T47D (cell line): ENCODE data around the gene KCNJ12.
"Not testable (repeated sequence)": the region's sequence is repeated elsewhere in the genome, so short reads cannot be mapped to it uniquely, and the experiment has no call there.

Experiments used
- DNase-seq, 2 experiments: peaks; one replicate each; pipeline versions ENCODE4 v3.0.0 to v3.0.0-alpha.2; 2011 to 2012; ENCODE audit warnings: low read depth in 1 of 2, low spot score in 1 of 2
- in situ Hi-C: cut with HindIII; loops from 2 replicates; pipeline ENCODE4 v1.10.0; 2016; ENCODE audit warnings: low sequenced_read_pairs, low pct_unique_long_range_greater_than_20kb

Gene KCNJ12

GRCh38 chr17:21406616-21407404, 30.7 kb downstream of the KCNJ12 start:
- in situ Hi-C loops, DNase-seq: not testable (repeated sequence)

DNA sequence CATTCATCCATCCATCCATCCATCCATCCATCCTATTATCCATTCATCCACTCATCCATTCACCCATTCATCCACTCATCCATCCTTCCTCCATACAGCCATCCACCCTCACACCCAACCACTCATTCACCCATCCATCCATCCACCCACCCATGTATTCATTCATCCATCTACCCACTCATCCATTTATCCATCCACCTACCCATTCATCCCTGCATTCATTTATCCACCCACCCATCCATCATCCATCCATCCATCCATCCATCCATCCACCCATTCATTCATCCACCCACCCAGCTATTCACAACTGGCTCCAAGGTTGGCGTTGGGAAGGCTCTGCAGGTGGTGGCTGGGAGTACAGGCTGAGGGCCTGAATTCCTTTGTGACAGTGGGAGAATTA, 31.6 kb downstream of the KCNJ12 start:
- in situ Hi-C loops, DNase-seq: not testable (repeated sequence)

DNA sequence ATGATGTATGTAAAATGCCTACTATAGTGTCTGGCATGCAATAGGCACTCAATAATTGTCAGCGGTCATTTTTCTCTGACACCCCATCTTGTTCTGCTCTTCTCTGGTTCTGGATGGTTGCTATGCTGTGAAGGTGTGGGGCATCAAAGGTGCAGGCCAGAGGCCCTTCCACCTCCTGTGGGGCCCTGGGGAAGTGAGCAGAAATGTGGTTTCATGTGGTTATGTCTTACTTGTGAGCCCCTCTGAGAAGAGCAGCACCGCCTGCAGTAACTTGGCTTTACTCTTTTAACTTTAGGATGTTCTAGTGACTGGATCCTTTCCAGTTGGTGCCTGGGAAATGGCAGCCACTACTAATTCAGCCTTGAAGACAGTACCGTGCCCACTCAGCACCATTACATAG, 32.1 kb downstream of the KCNJ12 start:
- in situ Hi-C loops, DNase-seq: not testable (repeated sequence)

DNA sequence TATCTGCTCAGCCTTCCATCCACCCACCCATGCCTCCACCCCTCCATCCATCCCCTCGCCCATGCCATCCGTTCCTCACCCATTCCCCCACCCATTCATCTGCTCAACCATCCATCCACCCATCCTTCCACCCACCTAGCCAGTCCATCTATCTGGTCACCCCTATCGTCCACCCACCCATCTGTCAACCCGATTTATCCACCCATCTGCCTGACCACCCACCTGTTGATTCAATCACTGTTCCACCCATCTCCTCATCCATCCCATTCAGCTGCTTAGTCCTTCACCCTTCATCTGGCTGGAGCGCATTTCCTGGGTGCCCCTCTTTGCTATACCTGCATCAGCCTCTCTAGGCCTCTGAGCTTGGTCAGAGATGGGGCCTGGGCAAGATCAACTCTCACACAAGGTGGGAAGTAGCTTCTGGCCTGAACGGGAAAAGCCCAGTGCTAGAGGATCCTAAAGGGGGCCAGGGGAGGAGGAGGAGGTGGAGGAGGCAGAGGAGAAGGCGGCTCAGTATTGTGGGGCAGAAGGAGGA, 32.7 kb downstream of the KCNJ12 start:
- in situ Hi-C loops, DNase-seq: not testable (repeated sequence)

DNA sequence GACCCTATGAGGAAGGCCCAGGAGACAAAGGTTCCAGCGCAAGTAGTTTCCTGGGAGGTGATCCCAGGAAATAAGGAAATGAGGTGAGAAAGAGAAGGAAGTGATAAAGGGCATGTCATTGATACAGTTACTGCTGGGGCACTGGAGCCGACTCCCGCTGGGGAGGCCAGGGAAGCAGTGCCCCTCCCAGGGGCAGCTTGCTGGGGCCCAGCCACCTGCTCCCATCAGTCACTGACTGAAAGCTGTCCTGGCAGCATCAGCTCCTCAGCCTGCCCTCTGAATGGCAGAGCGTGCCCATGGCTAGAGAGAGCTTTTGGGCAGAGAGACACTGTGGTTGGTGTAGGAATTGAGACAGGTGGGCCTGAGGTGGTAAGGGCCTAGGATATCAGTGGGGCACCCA, 33.2 kb downstream of the KCNJ12 start:
- DNase-seq, in situ Hi-C loops: not testable (repeated sequence)

DNA sequence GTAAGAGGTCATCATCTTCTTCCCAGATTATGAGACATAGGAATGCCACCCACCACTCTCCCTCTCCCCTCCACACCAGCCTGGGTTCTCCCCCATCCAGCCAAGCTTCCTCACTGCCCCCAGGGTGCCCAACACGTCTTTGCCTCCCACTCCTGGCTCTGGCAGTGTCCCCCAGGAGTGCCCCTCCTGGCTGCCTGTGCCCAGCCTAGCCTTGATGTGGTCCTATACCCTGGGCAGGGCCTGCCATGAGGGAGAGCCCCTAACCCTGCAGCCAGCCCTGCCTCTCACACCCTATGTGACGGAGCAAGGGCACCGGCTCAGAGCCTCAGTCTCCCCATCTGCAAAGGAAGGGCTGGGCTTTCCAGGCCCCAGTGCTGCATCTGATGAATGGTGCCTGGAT, 33.8 kb downstream of the KCNJ12 start:
- in situ Hi-C loops, DNase-seq: not testable (repeated sequence)

GRCh38 chr17:21410371-21410770, 34.2 kb downstream of the KCNJ12 start:
- DNase-seq, in situ Hi-C loops: not testable (repeated sequence)

- peak in 1 of 2 experiments; percentile 23 for DNase-seq
- in situ Hi-C loops, result not testable (repeated sequence)
These were observed 34.9 kb downstream of the KCNJ12 start for GRCh38 chr17:21410906-21411678.

DNA sequence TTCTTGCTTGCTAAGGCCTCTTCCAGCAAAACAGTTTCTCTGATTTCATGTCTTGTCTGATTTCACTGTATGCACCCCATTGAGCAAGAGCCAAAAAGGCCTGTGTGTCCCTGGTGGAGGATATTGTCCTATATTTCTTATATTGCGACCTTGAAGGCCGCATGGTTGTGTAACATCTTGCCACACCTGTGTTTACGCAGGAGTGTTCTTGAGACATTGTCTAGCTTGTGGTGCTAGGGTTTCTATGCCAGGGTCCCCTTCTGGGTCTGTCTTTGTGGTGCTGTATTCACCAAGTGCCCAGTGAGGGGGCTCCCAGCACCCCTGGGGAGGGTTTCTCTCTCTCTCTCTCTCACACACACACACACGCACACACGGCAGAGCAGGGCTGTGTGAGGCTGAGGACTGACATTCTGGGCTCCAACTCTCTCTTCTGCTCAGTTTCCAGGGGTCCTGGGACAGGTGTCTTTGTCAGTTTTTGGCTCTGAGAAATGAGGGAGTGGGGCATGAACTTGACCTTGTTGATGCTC, 35.6 kb downstream of the KCNJ12 start:
- in situ Hi-C loops, DNase-seq: not testable (repeated sequence)

DNA sequence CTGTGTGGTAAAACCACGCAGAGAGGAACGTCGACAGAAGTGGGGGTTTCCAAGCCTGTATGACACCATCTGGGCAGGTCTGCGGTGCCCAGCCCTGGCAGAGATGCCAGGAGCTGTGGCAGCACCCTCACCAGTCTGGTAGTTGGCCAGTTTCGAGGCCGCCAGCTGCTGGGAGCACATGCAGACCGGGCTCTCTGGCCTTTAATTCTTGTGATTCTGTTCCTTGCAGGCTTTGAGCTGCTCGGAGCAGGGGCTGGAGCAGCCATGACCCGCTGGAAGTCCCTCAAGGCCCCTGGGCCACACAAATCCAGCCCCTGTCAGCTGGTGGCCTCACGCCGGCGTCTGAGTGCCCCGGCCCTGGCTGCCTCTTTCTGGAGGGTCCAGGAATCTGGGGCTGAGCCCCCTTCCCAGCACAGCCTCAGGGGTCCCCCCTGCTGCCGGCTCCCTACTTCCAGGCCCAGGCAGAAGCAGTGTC, 36.1 kb downstream of the KCNJ12 start:
- DNase-seq, in situ Hi-C loops: not testable (repeated sequence)

DNA sequence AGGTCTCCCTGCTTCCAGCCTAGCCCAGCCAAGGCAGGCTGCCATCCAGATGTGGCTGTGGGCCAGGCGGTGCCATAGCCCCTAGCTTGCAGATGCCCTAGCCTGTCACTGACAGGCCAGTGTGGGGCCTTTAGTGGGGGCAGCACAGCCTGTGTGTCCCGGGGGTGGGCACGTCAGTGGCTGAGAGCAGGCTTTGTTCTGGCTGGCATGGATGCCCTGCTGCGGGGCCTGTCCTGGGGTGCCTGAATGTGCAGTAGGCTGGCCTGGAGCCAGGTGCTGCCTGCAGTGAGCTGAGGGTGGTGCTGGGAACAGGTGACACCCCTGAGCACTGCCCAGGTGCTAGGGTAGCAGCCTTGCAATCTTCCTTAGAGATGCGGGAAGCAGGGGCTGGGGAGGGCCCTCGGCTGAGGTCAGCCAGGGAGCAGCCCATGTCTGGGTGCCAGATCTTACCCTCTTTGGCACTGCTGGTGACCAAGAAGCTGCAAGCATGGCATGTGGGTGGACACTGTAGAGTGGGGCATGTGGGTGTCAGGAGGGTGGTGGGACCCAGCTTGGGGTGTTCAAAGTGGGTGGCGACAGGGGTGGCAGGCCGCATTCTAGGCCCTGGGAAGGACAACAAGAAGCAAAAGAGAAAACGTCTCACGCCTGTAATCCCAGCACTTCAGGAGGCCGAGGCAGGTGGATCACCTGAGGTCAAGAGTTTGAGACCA, 37.6 kb downstream of the KCNJ12 start:
- in situ Hi-C loops, DNase-seq: not testable (repeated sequence)

DNA sequence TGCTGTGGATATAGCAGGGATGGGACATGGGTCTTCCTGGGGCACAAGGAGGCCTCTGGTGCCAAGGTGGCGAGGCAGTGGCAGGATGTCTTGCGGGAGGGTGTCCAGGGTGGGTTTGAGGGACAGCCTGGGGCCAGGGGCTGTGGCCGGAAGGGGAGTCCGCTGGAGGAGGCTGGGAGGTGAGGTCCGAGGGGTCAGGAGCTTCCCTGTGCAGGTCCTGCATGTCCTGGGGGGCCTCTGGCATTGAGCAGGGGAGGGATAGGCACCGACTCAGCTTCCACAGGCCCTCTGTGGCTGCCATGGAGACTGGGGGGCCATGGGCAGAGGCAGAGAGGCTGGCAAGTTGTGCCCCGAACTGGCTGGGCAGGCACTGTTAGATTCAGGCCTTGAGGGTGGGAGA, 38.5 kb downstream of the KCNJ12 start:
- in situ Hi-C loops, DNase-seq: not testable (repeated sequence)

GRCh38 chr17:21415166-21415990, 39.2 kb downstream of the KCNJ12 start:
- DNase-seq, in situ Hi-C loops: not testable (repeated sequence)

DNA sequence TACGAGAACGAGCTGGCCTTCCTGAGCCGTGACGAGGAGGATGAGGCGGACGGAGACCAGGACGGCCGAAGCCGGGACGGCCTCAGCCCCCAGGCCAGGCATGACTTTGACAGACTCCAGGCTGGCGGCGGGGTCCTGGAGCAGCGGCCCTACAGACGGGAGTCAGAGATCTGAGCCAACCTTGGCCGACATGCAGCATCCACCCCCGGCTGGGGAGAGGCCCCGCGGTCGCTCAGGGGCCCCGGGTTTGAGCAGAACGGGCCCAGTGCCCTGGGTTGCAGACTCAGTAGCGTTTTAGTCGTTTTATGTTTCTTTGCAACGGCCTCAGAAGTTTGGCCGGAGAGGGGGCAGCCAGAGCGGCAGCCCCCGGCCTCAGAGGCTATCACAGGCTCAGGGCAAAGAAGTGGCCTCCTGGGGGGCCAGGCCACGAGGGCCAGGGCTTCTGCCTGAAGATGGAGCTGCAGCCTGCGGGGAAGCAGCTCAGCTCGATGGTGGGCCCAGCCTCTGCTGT, 40.4 kb downstream of the KCNJ12 start:
- in situ Hi-C loops, result not testable (repeated sequence)

GRCh38 chr17:21417349-21417748, 41.2 kb downstream of the KCNJ12 start:
- in situ Hi-C loops, DNase-seq: not testable (repeated sequence)

More for the DNA sequence above, 40.4 kb downstream of the KCNJ12 start:
- not testable (repeated sequence) for DNase-seq
